Caki2 (cell line): ENCODE measurements around the gene PKDCC. TPM values are rescaled to one million over a fixed set of nuclear protein-coding genes. Genes with fewer than 3 reads are reported as not detected.

Experiments used
- total RNA-seq: library from RNA; depleted of rRNA; stranded (reverse); fragments of >200 nt; shearing (Covaris generic); gene quantifications from 2 replicates; pipeline ENCODE4 v1.2.3, GENCODE V29; 2014; ENCODE audit warnings: low replicate concordance; rRNA removed

The PKDCC gene
- total RNA-seq, 1 experiment from 2014 or later = 2.1 TPM

Other genes starting within 250 kb of the PKDCC start
- 48.7 and 55.0 TPM in 2 replicates for gene EML4, start 121.3 kb downstream of the PKDCC start, total RNA-seq